HEK293 (cell line): ENCODE measurements around the gene TAS2R60.

ENCODE experiments used
- CTCF ChIA-PET: fragments of 350-600 bp; formaldehyde crosslinking; extraction: SDS; loops from one replicate; lab custom pipeline; 2021; ENCODE audit warnings: antibody characterized with exemption; lab: Yijun Ruan, JAX
- POLR2A ChIA-PET: fragments of 300-600 bp; formaldehyde crosslinking; extraction: SDS; loops from one replicate; lab custom pipeline; 2020; ENCODE audit warnings: antibody characterized with exemption, inconsistent platforms; lab: Yijun Ruan, JAX
- H3K27ac ChIP-seq: fragments of 200-500 bp; sonication (Bioruptor generic); 2 replicates; pipeline ENCODE4 v1.5.1; 2014; ENCODE audit warnings: low read depth, low read length, control low read depth, inconsistent platforms; ENCODE audit errors: extremely low read depth
- H3K36me3 ChIP-seq, 2 experiments: fragments of 200-500 bp in 1 of 2; sonication (Bioruptor generic) in 1 of 2; 1 replicate in 1 of 2; 2 replicates in 1 of 2; pipeline ENCODE4 v1.5.1; 2014 to 2017; ENCODE audit warnings: inconsistent platforms in 2 of 2, low read length in 2 of 2; ENCODE audit not compliant: control insufficient read depth in 2 of 2, insufficient read depth in 1 of 2
- H3K4me1 ChIP-seq: fragments of 200-500 bp; sonication (Bioruptor generic); 2 replicates; pipeline ENCODE4 v1.5.1; 2014; ENCODE audit warnings: mild to moderate bottlenecking, low read length, inconsistent platforms; ENCODE audit not compliant: control insufficient read depth, insufficient read depth
- H3K4me3 ChIP-seq: 2 replicates; pipeline ENCODE4 v1.5.1; 2011; ENCODE audit warnings: low read depth, mild to moderate bottlenecking, control low read depth, low read length, moderate library complexity
- H3K9me3 ChIP-seq: fragments of 200-500 bp; sonication (Bioruptor generic); 2 replicates; pipeline ENCODE4 v1.5.1; 2014; ENCODE audit warnings: low read depth, low read length, inconsistent platforms; ENCODE audit not compliant: control insufficient read depth, insufficient read depth
- HIC1 ChIP-seq: fragments of 450-650 bp; formaldehyde crosslinking; IDR thresholded peaks from 2 replicates; pipeline ENCODE4 v1.5.1; 2016; ENCODE audit warnings: missing biosample characterization, missing genetic modification characterization
- MZF1 ChIP-seq: fragments of 450-650 bp; formaldehyde crosslinking; IDR thresholded peaks from 2 replicates; pipeline ENCODE4 v1.5.1; 2017; ENCODE audit warnings: missing biosample characterization, missing genetic modification characterization, borderline replicate concordance
- SALL2 ChIP-seq: fragments of 450-650 bp; formaldehyde crosslinking; IDR thresholded peaks from 2 replicates; pipeline ENCODE4 v1.5.0; 2017; ENCODE audit warnings: missing biosample characterization, mild to moderate bottlenecking, missing genetic modification characterization, borderline replicate concordance
- ZBTB10 ChIP-seq: fragments of 450-650 bp; formaldehyde crosslinking; IDR thresholded peaks from 2 replicates; pipeline ENCODE4 v1.5.1; 2016; ENCODE audit warnings: missing biosample characterization, missing genetic modification characterization
- ZNF10 ChIP-seq: fragments of 450-650 bp; formaldehyde crosslinking; IDR thresholded peaks from 2 replicates; pipeline ENCODE4 v1.5.1; 2017; ENCODE audit warnings: missing biosample characterization, missing genetic modification characterization
- ZNF132 ChIP-seq: fragments of 450-650 bp; formaldehyde crosslinking; IDR thresholded peaks from 2 replicates; pipeline ENCODE4 v1.5.1; 2017; ENCODE audit warnings: missing biosample characterization, missing genetic modification characterization, borderline replicate concordance
- ZNF138 ChIP-seq: fragments of 450-650 bp; formaldehyde crosslinking; IDR thresholded peaks from 2 replicates; pipeline ENCODE4 v1.5.1; 2016; ENCODE audit warnings: missing biosample characterization, missing genetic modification characterization, borderline replicate concordance
- ZNF169 ChIP-seq: fragments of 450-650 bp; formaldehyde crosslinking; IDR thresholded peaks from 2 replicates; pipeline ENCODE4 v1.5.1; 2016; ENCODE audit warnings: missing biosample characterization, missing genetic modification characterization
- ZNF324 ChIP-seq: fragments of 450-650 bp; formaldehyde crosslinking; IDR thresholded peaks from 2 replicates; pipeline ENCODE4 v1.5.1; 2016; ENCODE audit warnings: missing biosample characterization, missing genetic modification characterization
- ZNF404 ChIP-seq: fragments of 450-650 bp; formaldehyde crosslinking; IDR thresholded peaks from 2 replicates; pipeline ENCODE4 v1.5.1; 2017; ENCODE audit warnings: missing biosample characterization, missing genetic modification characterization
- ZNF433 ChIP-seq: fragments of 450-650 bp; formaldehyde crosslinking; IDR thresholded peaks from 2 replicates; pipeline ENCODE4 v1.5.1; 2016; ENCODE audit warnings: missing biosample characterization, missing genetic modification characterization, low read depth
- ZNF488 ChIP-seq: fragments of 450-650 bp; formaldehyde crosslinking; IDR thresholded peaks from 2 replicates; pipeline ENCODE4 v1.5.1; 2016; ENCODE audit warnings: missing biosample characterization, missing genetic modification characterization
- ZNF677 ChIP-seq: fragments of 450-650 bp; IDR thresholded peaks from 2 replicates; pipeline ENCODE4 v1.5.0; 2018; ENCODE audit warnings: missing biosample characterization, mild to moderate bottlenecking, missing genetic modification characterization, moderate library complexity
- ZNF692 ChIP-seq: fragments of 450-650 bp; formaldehyde crosslinking; IDR thresholded peaks from 2 replicates; pipeline ENCODE4 v1.5.1; 2016; ENCODE audit warnings: missing biosample characterization, missing genetic modification characterization
- ZSCAN4 ChIP-seq: fragments of 450-650 bp; formaldehyde crosslinking; IDR thresholded peaks from 2 replicates; pipeline ENCODE4 v1.5.1; 2017; ENCODE audit warnings: missing biosample characterization, missing genetic modification characterization

TAS2R60 gene

GRCh38 chr7:143429770-143430698 lies 13.2 kb upstream of the TAS2R60 start:
- POLR2A ChIA-PET, result interaction anchor here (0.6 kb wide), 1 partner anchor 44 kb away, joined by 6 read pairs; no protein-coding TSS in a partner anchor
- TF ChIP-seq ZSCAN4, result no peak
- TF ChIP-seq ZNF488 (tag by site-specific recombination), result no peak
- no peak for TF ChIP-seq SALL2
- TF ChIP-seq ZNF324 (tag by site-specific recombination), result no peak
- TF ChIP-seq, all 188 proteins: peak for 0
- Histone ChIP-seq H3K4me1 (no peaks in the 10 kb centered on the region), H3K36me3 (no peaks in the 10 kb centered on the region), H3K4me3 (no peak overlapping the region), H3K27ac (no peak overlapping the region), H3K9me3 (no peaks in the 10 kb centered on the region)
- CTCF ChIA-PET, result interaction anchor here (0.6 kb wide), 1 partner anchor 169 kb away, joined by 4 read pairs; no protein-coding TSS in a partner anchor

GRCh38 chr7:143431109-143431508 lies 12.1 kb upstream of the TAS2R60 start:
- TF ChIP-seq ZNF10 (tag by site-specific recombination) (no peak), ZNF169 (tag by site-specific recombination) (no peak)
- Histone ChIP-seq H3K27ac (no peak overlapping the region), H3K36me3 (no peaks in the 10 kb centered on the region), H3K4me1 (no peaks in the 10 kb centered on the region), H3K9me3 (no peaks in the 10 kb centered on the region), H3K4me3 (no peak overlapping the region)
- POLR2A ChIA-PET, result no interaction called here
- CTCF ChIA-PET, result no interaction called here

- no peak for TF ChIP-seq ZNF404 (tag by site-specific recombination)
- no peak for TF ChIP-seq ZNF433 (tag by site-specific recombination)
- TF ChIP-seq ZBTB10 (tag by site-specific recombination), result no peak
- no peak for TF ChIP-seq ZNF132 (tag by site-specific recombination)
- TF ChIP-seq ZNF677 (tag by site-specific recombination), result no peak
- no peak for TF ChIP-seq HIC1
- no peak for TF ChIP-seq ZNF692 (tag by site-specific recombination)
- no peak for TF ChIP-seq MZF1 (tag by site-specific recombination)
- no peak for TF ChIP-seq ZNF138 (tag by site-specific recombination)
- Histone ChIP-seq H3K4me1 (no peaks in the 10 kb centered on the region), H3K36me3 (no peaks in the 10 kb centered on the region), H3K4me3 (no peak overlapping the region), H3K27ac (no peak overlapping the region), H3K9me3 (no peaks in the 10 kb centered on the region)
- ChIA-PET CTCF (interaction anchor here (1.0 to 1.3 kb wide), 3 partner anchors 14 to 193 kb away, joined by 3 to 5 read pairs (median 4); no protein-coding TSS in a partner anchor), POLR2A (no interaction called here)
These were observed 9.5 kb upstream of the TAS2R60 start for GRCh38 chr7:143433759-143434158.
